Gastroesophageal sphincter (tissue), 4 donors: ENCODE measurements around the gene SORBS1. TPM values are rescaled to one million over a fixed set of nuclear protein-coding genes. Genes with fewer than 3 reads are reported as not detected.

ENCODE experiments used
- ATAC-seq: fragments of 150-250 bp; one replicate; pipeline ENCODE4 v1.9.1; 2016; ENCODE audit warnings: mild to moderate bottlenecking, moderate library complexity
- H3K27ac ChIP-seq, 4 donors: fragments of 200-600 bp; sonication (generic) in 3 of 4; 1 replicate in 3 of 4; 2 replicates in 1 of 4; pipeline ENCODE4 v1.5.1; 2016 to 2019
- H3K27me3 ChIP-seq: fragments of 200-600 bp; sonication (generic); one replicate; pipeline ENCODE4 v1.5.1; 2019
- H3K36me3 ChIP-seq, 2 donors: fragments of 200-600 bp; sonication (generic); one replicate each; pipeline ENCODE4 v1.5.1; 2019; ENCODE audit warnings: control low read depth in 1 of 2
- H3K4me1 ChIP-seq, 3 donors: fragments of 200-600 bp; sonication (generic); 1 replicate in 2 of 3; 2 replicates in 1 of 3; pipeline ENCODE4 v1.5.1; 2016 to 2019; ENCODE audit warnings: control low read depth in 2 of 3
- H3K4me3 ChIP-seq, 2 donors: fragments of 200-600 bp; sonication (generic); one replicate each; pipeline ENCODE4 v1.5.1; 2019; ENCODE audit warnings: mild to moderate bottlenecking in 1 of 2, moderate library complexity in 1 of 2
- H3K9me3 ChIP-seq, 3 donors: fragments of 200-600 bp; sonication (generic); one replicate each; pipeline ENCODE4 v1.5.1; 2017 to 2019; ENCODE audit warnings: control low read depth in 2 of 3
- CTCF ChIP-seq, 4 experiments: fragments of 200-600 bp in 2 of 4; fragments of 450-650 bp in 2 of 4; sonication (generic) in 1 of 4; IDR thresholded peaks; one replicate each; pipeline ENCODE4 v1.5.1; 2017 to 2019; ENCODE audit warnings: antibody characterized with exemption in 4 of 4, mild to moderate bottlenecking in 2 of 4, moderate library complexity in 2 of 4
- EP300 ChIP-seq: sonication (generic); formaldehyde crosslinking; IDR thresholded peaks from one replicate; pipeline ENCODE4 v1.6.1; 2017; ENCODE audit warnings: antibody characterized with exemption, mild to moderate bottlenecking
- POLR2A ChIP-seq, 2 donors: fragments of 450-650 bp; IDR thresholded peaks; one replicate each; pipeline ENCODE4 v1.6.1; 2017; ENCODE audit warnings: antibody characterized with exemption in 2 of 2, mild to moderate bottlenecking in 2 of 2, moderate library complexity in 1 of 2
- POLR2AphosphoS5 ChIP-seq: sonication (generic); formaldehyde crosslinking; IDR thresholded peaks from one replicate; pipeline ENCODE4 v1.6.1; 2017; ENCODE audit warnings: antibody characterized with exemption
- WGBS, 2 donors: methylation state at CpG; one replicate each; pipeline ENCODE4 v1.1.5; 2018; ENCODE audit warnings: low coverage in 1 of 2; 5-methylcytosine and 5-hydroxymethylcytosine counted together
- total RNA-seq, 4 donors: library from RNA; depleted of rRNA; stranded (reverse); fragments of >200 nt; gene quantifications; one replicate each; pipeline ENCODE4 v1.1.0, GENCODE V29; 2016

Gene SORBS1
- total RNA-seq, 4 donors from 2014 or later, result 1,866 to 2,220 (median 1,948) TPM

- TF ChIP-seq POLR2A (IDR thresholded peaks at IDR 0.05), result no peak
- Histone ChIP-seq H3K27ac (no peak overlapping the region), H3K9me3 (no peaks in the 10 kb centered on the region), H3K27me3 (peaks cover 4% of the 10 kb centered on the region), H3K4me1 (peaks cover 0 to 39% (median 10%) of the 10 kb centered on the region in 3 donors), H3K4me3 (no peak overlapping the region), H3K36me3 (no peaks in the 10 kb centered on the region)
- ATAC-seq, result no peak
- 95 to 96% methylated on average over 3 of the region's 3 CpGs for WGBS, 2 donors
Observed at GRCh38 chr10:95282107-95282506, 279.1 kb downstream of the SORBS1 start.

- H3K27me3 ChIP-seq, result peaks cover 4% of the 10 kb centered on the region
- no peak overlapping the region for H3K4me3 ChIP-seq
- ATAC-seq, result no peak
- no peaks in the 10 kb centered on the region for H3K9me3 ChIP-seq
- TF ChIP-seq CTCF (IDR thresholded peaks at IDR 0.05), result no peak
- no peak for TF ChIP-seq POLR2A (IDR thresholded peaks at IDR 0.05)
- TF ChIP-seq POLR2AphosphoS5, result no peak
- TF ChIP-seq EP300, result no peak
- H3K27ac ChIP-seq, result peak overlapping the region in 2 of 4 donors; percentile 79 to 85
- H3K36me3 ChIP-seq, result no peaks in the 10 kb centered on the region
- 93 to 96% methylated on average over 2 of the region's 2 CpGs for WGBS, 2 donors
- peaks cover 0 to 41% (median 12%) of the 10 kb centered on the region in 3 donors for H3K4me1 ChIP-seq
Observed at GRCh38 chr10:95281206-95281605, 280.0 kb downstream of the SORBS1 start.

GRCh38 chr10:95280637-95281036 lies 280.5 kb downstream of the SORBS1 start:
- TF ChIP-seq EP300, result no peak
- TF ChIP-seq POLR2AphosphoS5, result no peak
- TF ChIP-seq POLR2A (IDR thresholded peaks at IDR 0.05), result no peak
- H3K27me3 ChIP-seq, result peaks cover 4% of the 10 kb centered on the region
- H3K36me3 ChIP-seq, result no peaks in the 10 kb centered on the region
- no peak for ATAC-seq
- no peak overlapping the region for H3K4me3 ChIP-seq
- no peaks in the 10 kb centered on the region for H3K9me3 ChIP-seq
- WGBS, 2 donors, result 61 to 75% methylated on average over 1 to 2 of the region's 2 CpGs
- H3K4me1 ChIP-seq, result peaks cover 0 to 46% (median 13%) of the 10 kb centered on the region in 3 donors
- peak overlapping the region in 3 of 4 donors; percentile 7 to 85 (median 79) for H3K27ac ChIP-seq

- H3K36me3 ChIP-seq, result no peaks in the 10 kb centered on the region
- H3K27ac ChIP-seq, result peak overlapping the region in 3 of 4 donors; percentile 27 to 85 (median 79)
- 60 to 62% methylated on average over 4 of the region's 4 CpGs for WGBS, 2 donors
- TF ChIP-seq POLR2AphosphoS5 (peak; percentile 8), CTCF (IDR thresholded peaks at IDR 0.05) (no peak), POLR2A (IDR thresholded peaks at IDR 0.05) (no peak), EP300 (no peak)
- H3K4me1 ChIP-seq, result peaks cover 0 to 60% (median 12%) of the 10 kb centered on the region in 3 donors
- H3K27me3 ChIP-seq, result no peaks in the 10 kb centered on the region
- H3K4me3 ChIP-seq, result no peak overlapping the region
- H3K9me3 ChIP-seq, result no peaks in the 10 kb centered on the region
- ATAC-seq, result no peak
Observed at GRCh38 chr10:95279042-95279820, 281.9 kb downstream of the SORBS1 start.

- TF ChIP-seq POLR2A (IDR thresholded peaks at IDR 0.05), result peak in 1 of 2 donors; percentile 15
- TF ChIP-seq EP300, result no peak
- peak; percentile 54 for TF ChIP-seq POLR2AphosphoS5
- peak; percentile 71 for ATAC-seq
- WGBS, 2 donors, result 62 to 64% methylated on average over 2 to 5 of the region's 6 CpGs
- no peaks in the 10 kb centered on the region for H3K9me3 ChIP-seq
- H3K27ac ChIP-seq, result peak overlapping the region in 3 of 4 donors; percentile 34 to 85 (median 79)
- peaks cover 0 to 67% (median 17%) of the 10 kb centered on the region in 3 donors for H3K4me1 ChIP-seq
- H3K27me3 ChIP-seq, result no peaks in the 10 kb centered on the region
- H3K4me3 ChIP-seq, result no peak overlapping the region
- H3K36me3 ChIP-seq, result no peaks in the 10 kb centered on the region
Observed at GRCh38 chr10:95278061-95278988, 282.8 kb downstream of the SORBS1 start.

GRCh38 chr10:95277614-95278013 lies 283.6 kb downstream of the SORBS1 start:
- H3K27ac ChIP-seq, result peak overlapping the region in 3 of 4 donors; percentile 34 to 85 (median 79)
- H3K4me1 ChIP-seq, result peaks cover 0 to 74% (median 17%) of the 10 kb centered on the region in 3 donors
- TF ChIP-seq CTCF (IDR thresholded peaks at IDR 0.05) (no peak), EP300 (no peak), POLR2A (IDR thresholded peaks at IDR 0.05) (no peak), POLR2AphosphoS5 (no peak)
- H3K9me3 ChIP-seq, result no peaks in the 10 kb centered on the region
- no peak for ATAC-seq
- no peaks in the 10 kb centered on the region for H3K27me3 ChIP-seq
- no peak overlapping the region for H3K4me3 ChIP-seq
- WGBS, 2 donors, result 53 to 55% methylated on average over 2 to 3 of the region's 3 CpGs
- no peaks in the 10 kb centered on the region for H3K36me3 ChIP-seq
